Gastroesophageal sphincter (tissue), 3 donors: ENCODE measurements around the gene ST3GAL2.

Source experiments
- CTCF ChIP-seq, 4 experiments: fragments of 200-600 bp in 2 of 4; fragments of 450-650 bp in 2 of 4; sonication (generic) in 1 of 4; IDR thresholded peaks; one replicate each; pipeline ENCODE4 v1.5.1; 2017 to 2019; ENCODE audit warnings: antibody characterized with exemption in 4 of 4, mild to moderate bottlenecking in 2 of 4, moderate library complexity in 2 of 4
- EP300 ChIP-seq: sonication (generic); formaldehyde crosslinking; IDR thresholded peaks from one replicate; pipeline ENCODE4 v1.6.1; 2017; ENCODE audit warnings: antibody characterized with exemption, mild to moderate bottlenecking
- POLR2A ChIP-seq, 2 donors: fragments of 450-650 bp; IDR thresholded peaks; one replicate each; pipeline ENCODE4 v1.6.1; 2017; ENCODE audit warnings: antibody characterized with exemption in 2 of 2, mild to moderate bottlenecking in 2 of 2, moderate library complexity in 1 of 2
- POLR2AphosphoS5 ChIP-seq: sonication (generic); formaldehyde crosslinking; IDR thresholded peaks from one replicate; pipeline ENCODE4 v1.6.1; 2017; ENCODE audit warnings: antibody characterized with exemption

GRCh38 chr16:70402916-70403659, 35.8 kb downstream of the ST3GAL2 start:
- no peak for TF ChIP-seq EP300
- TF ChIP-seq CTCF (IDR thresholded peaks at IDR 0.05) = no peak
- no peak for TF ChIP-seq POLR2AphosphoS5
- no peak for TF ChIP-seq POLR2A (IDR thresholded peaks at IDR 0.05)
